ENCODE results near the gene PLEKHB2. TPM values are rescaled to one million over a fixed set of nuclear protein-coding genes. Genes with fewer than 3 reads are reported as not detected.
A peak's percentile ranks its signal among the peaks of the same experiment; 100 is the strongest.

The PLEKHB2 gene
- total RNA-seq, 1 experiment from 2014 or later = 72.0 TPM

DNA sequence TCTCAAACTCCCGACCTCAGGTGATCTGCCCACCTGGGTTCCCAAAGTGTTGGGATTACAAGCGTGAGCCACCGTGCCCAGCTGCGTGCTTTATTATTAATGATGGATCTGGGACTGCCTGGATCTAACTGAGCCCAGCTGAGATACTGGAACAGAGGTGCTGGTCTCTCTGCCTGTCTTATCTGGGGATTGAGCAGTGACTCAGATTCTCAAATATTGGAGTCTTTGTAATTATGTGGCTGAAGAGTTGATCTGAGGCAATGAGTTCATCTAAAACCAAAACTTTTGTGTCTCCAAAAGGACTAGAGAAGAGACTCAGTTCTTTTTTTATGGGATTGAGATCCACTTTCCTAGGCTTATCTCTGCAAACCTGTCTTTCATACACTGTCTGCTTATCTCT lies 16.3 kb downstream of the PLEKHB2 start:
- in situ Hi-C loops (cut with HindIII; ENCODE audit: low pct_unique_long_range_greater_than_20kb, low sequenced_read_pairs) = no loop called here

DNA sequence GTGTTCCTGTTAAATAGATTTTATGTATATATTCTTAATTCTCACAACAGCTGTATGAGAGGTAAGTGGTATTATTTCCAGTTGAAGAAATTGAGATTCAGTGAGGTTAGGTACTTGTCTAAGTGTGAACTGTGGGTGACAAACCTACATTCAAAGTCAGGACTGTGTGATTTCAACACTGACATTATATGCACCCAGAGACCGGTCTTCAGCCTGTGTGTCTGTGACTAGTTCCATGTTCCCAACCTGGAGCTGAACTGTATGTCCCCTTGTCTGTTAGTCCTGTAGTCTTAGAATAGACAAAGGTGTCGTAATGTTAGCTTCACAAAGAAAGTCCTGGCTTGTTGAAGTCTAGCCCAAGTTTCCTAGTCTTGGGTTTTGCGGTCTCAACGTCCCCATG lies 17.4 kb downstream of the PLEKHB2 start:
- Histone ChIP-seq H3K27ac (ENCODE audit: low read length) (no peak overlapping the region), H3K27me3 (ENCODE audit: control insufficient read depth, insufficient read depth, low read length) (no peaks in the 10 kb centered on the region), H3K4me3 (ENCODE audit: low read depth in 2 of 2, low read length in 2 of 2) (no peak overlapping the region), H3K9me3 (ENCODE audit: control insufficient read depth, insufficient read depth, low read depth, low read length) (no peaks in the 10 kb centered on the region), H3K4me1 (ENCODE audit: control insufficient read depth, insufficient read depth, low read length) (no peaks in the 10 kb centered on the region; the same call in 1 of the 2 replicates), H3K36me3 (ENCODE audit: control insufficient read depth, insufficient read depth, low read length) (peaks cover 11% of the 10 kb centered on the region)
- ATAC-seq (no peak), DNase-seq (ENCODE audit: low read depth, low spot score) (no peak)
- TF ChIP-seq, protein P1, sequence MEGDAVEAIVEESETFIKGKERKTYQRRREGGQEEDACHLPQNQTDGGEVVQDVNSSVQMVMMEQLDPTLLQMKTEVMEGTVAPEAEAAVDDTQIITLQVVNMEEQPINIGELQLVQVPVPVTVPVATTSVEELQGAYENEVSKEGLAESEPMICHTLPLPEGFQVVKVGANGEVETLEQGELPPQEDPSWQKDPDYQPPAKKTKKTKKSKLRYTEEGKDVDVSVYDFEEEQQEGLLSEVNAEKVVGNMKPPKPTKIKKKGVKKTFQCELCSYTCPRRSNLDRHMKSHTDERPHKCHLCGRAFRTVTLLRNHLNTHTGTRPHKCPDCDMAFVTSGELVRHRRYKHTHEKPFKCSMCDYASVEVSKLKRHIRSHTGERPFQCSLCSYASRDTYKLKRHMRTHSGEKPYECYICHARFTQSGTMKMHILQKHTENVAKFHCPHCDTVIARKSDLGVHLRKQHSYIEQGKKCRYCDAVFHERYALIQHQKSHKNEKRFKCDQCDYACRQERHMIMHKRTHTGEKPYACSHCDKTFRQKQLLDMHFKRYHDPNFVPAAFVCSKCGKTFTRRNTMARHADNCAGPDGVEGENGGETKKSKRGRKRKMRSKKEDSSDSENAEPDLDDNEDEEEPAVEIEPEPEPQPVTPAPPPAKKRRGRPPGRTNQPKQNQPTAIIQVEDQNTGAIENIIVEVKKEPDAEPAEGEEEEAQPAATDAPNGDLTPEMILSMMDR (IDR thresholded peaks at IDR 0.05) = no peak
- TF ChIP-seq POLR2AphosphoS5 (IDR thresholded peaks at IDR 0.05; ENCODE audit: low read depth, low read length) (no peak), TCF7L2 (IDR thresholded peaks at IDR 0.05; ENCODE audit: low read depth, low read length) (no peak), SIN3A (IDR thresholded peaks at IDR 0.05; ENCODE audit: borderline replicate concordance, insufficient read depth, low read depth, low read length) (no peak)
- TF ChIP-seq, protein P2, sequence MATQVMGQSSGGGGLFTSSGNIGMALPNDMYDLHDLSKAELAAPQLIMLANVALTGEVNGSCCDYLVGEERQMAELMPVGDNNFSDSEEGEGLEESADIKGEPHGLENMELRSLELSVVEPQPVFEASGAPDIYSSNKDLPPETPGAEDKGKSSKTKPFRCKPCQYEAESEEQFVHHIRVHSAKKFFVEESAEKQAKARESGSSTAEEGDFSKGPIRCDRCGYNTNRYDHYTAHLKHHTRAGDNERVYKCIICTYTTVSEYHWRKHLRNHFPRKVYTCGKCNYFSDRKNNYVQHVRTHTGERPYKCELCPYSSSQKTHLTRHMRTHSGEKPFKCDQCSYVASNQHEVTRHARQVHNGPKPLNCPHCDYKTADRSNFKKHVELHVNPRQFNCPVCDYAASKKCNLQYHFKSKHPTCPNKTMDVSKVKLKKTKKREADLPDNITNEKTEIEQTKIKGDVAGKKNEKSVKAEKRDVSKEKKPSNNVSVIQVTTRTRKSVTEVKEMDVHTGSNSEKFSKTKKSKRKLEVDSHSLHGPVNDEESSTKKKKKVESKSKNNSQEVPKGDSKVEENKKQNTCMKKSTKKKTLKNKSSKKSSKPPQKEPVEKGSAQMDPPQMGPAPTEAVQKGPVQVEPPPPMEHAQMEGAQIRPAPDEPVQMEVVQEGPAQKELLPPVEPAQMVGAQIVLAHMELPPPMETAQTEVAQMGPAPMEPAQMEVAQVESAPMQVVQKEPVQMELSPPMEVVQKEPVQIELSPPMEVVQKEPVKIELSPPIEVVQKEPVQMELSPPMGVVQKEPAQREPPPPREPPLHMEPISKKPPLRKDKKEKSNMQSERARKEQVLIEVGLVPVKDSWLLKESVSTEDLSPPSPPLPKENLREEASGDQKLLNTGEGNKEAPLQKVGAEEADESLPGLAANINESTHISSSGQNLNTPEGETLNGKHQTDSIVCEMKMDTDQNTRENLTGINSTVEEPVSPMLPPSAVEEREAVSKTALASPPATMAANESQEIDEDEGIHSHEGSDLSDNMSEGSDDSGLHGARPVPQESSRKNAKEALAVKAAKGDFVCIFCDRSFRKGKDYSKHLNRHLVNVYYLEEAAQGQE (IDR thresholded peaks at IDR 0.05; ENCODE audit: insufficient read depth in 1 of 2, low read depth in 2 of 2, low read length in 1 of 2) = no peak
- in situ Hi-C loops (cut with HindIII; ENCODE audit: low pct_unique_long_range_greater_than_20kb, low sequenced_read_pairs) = no loop called here
- ChIA-PET POLR2A (no interaction called here), CTCF (no interaction called here)
- intact Hi-C loops (cut with micrococcal nuclease; ENCODE audit: unreplicated experiment) = no loop called here
- BruUV-seq (replicated peaks) = TSS peak; percentile 19

More for the DNA sequence above, 16.3 kb downstream of the PLEKHB2 start:
- ATAC-seq = no peak
- H3K9me3 ChIP-seq (ENCODE audit: control insufficient read depth, insufficient read depth, low read depth, low read length) = no peaks in the 10 kb centered on the region
- intact Hi-C loops (cut with micrococcal nuclease; ENCODE audit: unreplicated experiment) = no loop called here
- CTCF ChIA-PET = no interaction called here
- H3K27me3 ChIP-seq (ENCODE audit: control insufficient read depth, insufficient read depth, low read length) = no peaks in the 10 kb centered on the region
- H3K4me3 ChIP-seq (ENCODE audit: low read depth in 2 of 2, low read length in 2 of 2) = no peak overlapping the region
- POLR2A ChIA-PET = no interaction called here
- no peak overlapping the region for H3K27ac ChIP-seq (ENCODE audit: low read length)
- no TSS peak for BruUV-seq (replicated peaks)
- no peak for DNase-seq (ENCODE audit: low read depth, low spot score)
- H3K36me3 ChIP-seq (ENCODE audit: control insufficient read depth, insufficient read depth, low read length) = peaks cover 1% of the 10 kb centered on the region
- H3K4me1 ChIP-seq (ENCODE audit: control insufficient read depth, insufficient read depth, low read length) = no peaks in the 10 kb centered on the region; the same call in 1 of the 2 replicates
- TF ChIP-seq POLR2AphosphoS5 (IDR thresholded peaks at IDR 0.05; ENCODE audit: low read depth, low read length) = no peak
- no peak for TF ChIP-seq TCF7L2 (IDR thresholded peaks at IDR 0.05; ENCODE audit: low read depth, low read length)
- TF ChIP-seq, protein P1 (IDR thresholded peaks at IDR 0.05) = no peak
- TF ChIP-seq, protein P2 (IDR thresholded peaks at IDR 0.05; ENCODE audit: insufficient read depth in 1 of 2, low read depth in 2 of 2, low read length in 1 of 2) = no peak
- TF ChIP-seq SIN3A (IDR thresholded peaks at IDR 0.05; ENCODE audit: borderline replicate concordance, insufficient read depth, low read depth, low read length) = no peak

Data from Panc1 (cell line).